Fibroblast of lung (primary cell): Measurements from ENCODE around the gene ITGAL. TPM values are rescaled to one million over a fixed set of nuclear protein-coding genes. Genes with fewer than 3 reads are reported as not detected.
"Not testable (repeated sequence)": the region's sequence is repeated elsewhere in the genome, so short reads cannot be mapped to it uniquely, and the experiment has no call there.

Experiments
- DNase-seq, 2 donors: peaks; one replicate each; pipeline versions ENCODE4 v3.0.0 to v3.0.0-alpha.2; 2010; ENCODE audit warnings: low read depth in 2 of 2
- H2AFZ ChIP-seq: 2 replicates; pipeline ENCODE4 v1.5.1; 2012; ENCODE audit warnings: low read length, control low read depth, inconsistent platforms
- H3K27ac ChIP-seq: 2 replicates; pipeline ENCODE4 v1.5.1; 2011; ENCODE audit warnings: low read length, control low read depth; ENCODE audit not compliant: insufficient read depth
- H3K27me3 ChIP-seq: 2 replicates; pipeline ENCODE4 v1.5.1; 2011; ENCODE audit warnings: mild to moderate bottlenecking, low read length; ENCODE audit not compliant: control insufficient read depth, insufficient read depth
- H3K36me3 ChIP-seq: 2 replicates; pipeline ENCODE4 v1.5.1; 2011; ENCODE audit warnings: low read length; ENCODE audit not compliant: control insufficient read depth, insufficient read depth
- H3K4me1 ChIP-seq: 2 replicates; pipeline ENCODE4 v1.5.1; 2011; ENCODE audit warnings: low read length; ENCODE audit not compliant: control insufficient read depth, insufficient read depth; ENCODE audit errors: extremely low read depth
- H3K4me2 ChIP-seq: 2 replicates; pipeline ENCODE4 v1.5.1; 2011; ENCODE audit warnings: low read length, control low read depth; ENCODE audit not compliant: insufficient read depth; ENCODE audit errors: extremely low read depth
- H3K4me3 ChIP-seq, 4 experiments: fragments of 200-600 bp in 1 of 4; sonication (generic) in 1 of 4; replicated peaks in 1 of 4; 2 replicates each; pipeline ENCODE4 v1.5.1; 2011 to 2016; ENCODE audit warnings: low read length in 4 of 4, low read depth in 3 of 4, mild to moderate bottlenecking in 3 of 4, control low read depth in 2 of 4, inconsistent platforms in 1 of 4, mixed read lengths in 1 of 4; ENCODE audit not compliant: insufficient read depth in 1 of 4; ENCODE audit errors: control extremely low read depth in 1 of 4
- H3K79me2 ChIP-seq: 2 replicates; pipeline ENCODE4 v1.5.1; 2012; ENCODE audit warnings: mild to moderate bottlenecking, low read length, inconsistent platforms; ENCODE audit not compliant: control insufficient read depth, insufficient read depth
- H3K9ac ChIP-seq: 2 replicates; pipeline ENCODE4 v1.5.1; 2011; ENCODE audit warnings: mild to moderate bottlenecking, low read length, control low read depth; ENCODE audit not compliant: insufficient read depth
- H3K9me3 ChIP-seq: 2 replicates; pipeline ENCODE4 v1.5.1; 2012; ENCODE audit warnings: low read depth, low read length; ENCODE audit not compliant: control insufficient read depth, insufficient read depth
- H4K20me1 ChIP-seq: 2 replicates; pipeline ENCODE4 v1.5.1; 2011; ENCODE audit warnings: low read length; ENCODE audit not compliant: control insufficient read depth, insufficient read depth; ENCODE audit errors: extremely low read depth
- EZH2 ChIP-seq: IDR thresholded peaks from 2 replicates; pipeline ENCODE4 v1.5.1; 2012; ENCODE audit warnings: low read length, control low read depth, mild to moderate bottlenecking; ENCODE audit errors: missing control alignments
- polyA plus RNA-seq, 2 donors: library from polyadenylated mRNA; depleted of rRNA in 1 of 2; stranded (reverse) in 1 of 2; unstranded in 1 of 2; fragments of >200 nt; gene quantifications; 2 replicates each; pipeline ENCODE4 v1.2.1, GENCODE V29; 2011 to 2012; ENCODE audit warnings: missing spikeins in 1 of 2
- total RNA-seq: library from RNA; depleted of rRNA; stranded (reverse); fragments of >200 nt; gene quantifications from 2 replicates; pipeline ENCODE4 v1.2.1, GENCODE V29; 2014
- TF ChIP-seq, protein P1 (sequence below), 2 donors: IDR thresholded peaks in 1 of 2; conservative IDR thresholded peaks in 1 of 2; 1 replicate in 1 of 2; 2 replicates in 1 of 2; pipeline ENCODE4 v1.5.1; 2011 to 2012; ENCODE audit warnings: low read length in 2 of 2, control low read depth in 1 of 2, inconsistent platforms in 1 of 2, low read depth in 1 of 2, mild to moderate bottlenecking in 1 of 2

Gene ITGAL
- total and polyA plus RNA-seq, 2 donors (not counting 1 experiment from before 2014, with no cell fraction given): not detected

GRCh38 chr16:30535106-30535776, 62.7 kb downstream of the ITGAL start:
- Histone ChIP-seq H3K9ac (peak overlapping the region; percentile 88), H3K27ac (peak overlapping the region; percentile 87), H4K20me1 (no peaks in the 10 kb centered on the region), H3K27me3 (no peaks in the 10 kb centered on the region), H3K4me2 (peak overlapping the region; percentile 97), H3K79me2 (no peaks in the 10 kb centered on the region), H2AFZ (peak overlapping the region; percentile 95), H3K4me3 (peak overlapping the region; percentile 67 to 95 (median 70)), H3K36me3 (peaks cover 1% of the 10 kb centered on the region), H3K4me1 (peaks cover 6% of the 10 kb centered on the region), H3K9me3 (no peaks in the 10 kb centered on the region)
- TF ChIP-seq, protein P1, sequence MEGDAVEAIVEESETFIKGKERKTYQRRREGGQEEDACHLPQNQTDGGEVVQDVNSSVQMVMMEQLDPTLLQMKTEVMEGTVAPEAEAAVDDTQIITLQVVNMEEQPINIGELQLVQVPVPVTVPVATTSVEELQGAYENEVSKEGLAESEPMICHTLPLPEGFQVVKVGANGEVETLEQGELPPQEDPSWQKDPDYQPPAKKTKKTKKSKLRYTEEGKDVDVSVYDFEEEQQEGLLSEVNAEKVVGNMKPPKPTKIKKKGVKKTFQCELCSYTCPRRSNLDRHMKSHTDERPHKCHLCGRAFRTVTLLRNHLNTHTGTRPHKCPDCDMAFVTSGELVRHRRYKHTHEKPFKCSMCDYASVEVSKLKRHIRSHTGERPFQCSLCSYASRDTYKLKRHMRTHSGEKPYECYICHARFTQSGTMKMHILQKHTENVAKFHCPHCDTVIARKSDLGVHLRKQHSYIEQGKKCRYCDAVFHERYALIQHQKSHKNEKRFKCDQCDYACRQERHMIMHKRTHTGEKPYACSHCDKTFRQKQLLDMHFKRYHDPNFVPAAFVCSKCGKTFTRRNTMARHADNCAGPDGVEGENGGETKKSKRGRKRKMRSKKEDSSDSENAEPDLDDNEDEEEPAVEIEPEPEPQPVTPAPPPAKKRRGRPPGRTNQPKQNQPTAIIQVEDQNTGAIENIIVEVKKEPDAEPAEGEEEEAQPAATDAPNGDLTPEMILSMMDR (conservative IDR thresholded peaks at IDR 0.05 in 1 of 2, IDR thresholded peaks at IDR 0.05 in 1 of 2; ENCODE audit: low read depth in 1 of 2, low read length in 2 of 2): no peak
- no peak for TF ChIP-seq EZH2
- peak; percentile 18 to 42 for DNase-seq

DNA sequence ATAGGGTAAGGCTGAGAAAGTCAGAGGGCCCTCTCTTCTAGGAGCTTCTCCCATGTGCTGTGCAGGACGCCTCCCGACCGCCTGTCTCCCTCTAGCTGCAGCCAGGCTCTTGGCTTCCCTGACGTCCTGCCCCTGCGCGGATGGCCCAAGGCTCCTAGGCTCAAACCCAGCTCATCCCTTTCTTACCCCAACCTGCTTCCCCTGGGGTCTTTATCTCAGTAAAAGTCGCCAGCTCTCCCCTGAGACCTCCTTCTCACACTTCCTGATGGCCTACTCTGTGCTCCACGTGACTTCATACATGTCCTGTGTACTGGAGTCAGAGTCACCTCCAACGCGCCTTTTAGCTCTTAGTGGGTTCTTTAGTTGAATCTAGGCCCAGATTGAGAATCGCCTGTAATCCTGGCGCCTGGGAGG, 63.2 kb downstream of the ITGAL start:
- H3K27me3 ChIP-seq: no peaks in the 10 kb centered on the region
- H3K27ac ChIP-seq: no peak overlapping the region
- peak overlapping the region; percentile 67 to 95 (median 70) for H3K4me3 ChIP-seq
- peak overlapping the region; percentile 23 for H3K9ac ChIP-seq
- H4K20me1 ChIP-seq: no peaks in the 10 kb centered on the region
- peak overlapping the region; percentile 97 for H3K4me2 ChIP-seq
- H3K9me3 ChIP-seq: no peaks in the 10 kb centered on the region
- H2AFZ ChIP-seq: peak overlapping the region; percentile 86
- peak; percentile 64 to 80 for DNase-seq
- TF ChIP-seq, protein P1 (conservative IDR thresholded peaks at IDR 0.05 in 1 of 2, IDR thresholded peaks at IDR 0.05 in 1 of 2; ENCODE audit: low read depth in 1 of 2, low read length in 2 of 2): peak; percentile 58 to 82
- TF ChIP-seq EZH2: no peak
- peaks cover 6% of the 10 kb centered on the region for H3K4me1 ChIP-seq
- no peaks in the 10 kb centered on the region for H3K79me2 ChIP-seq
- peaks cover 1% of the 10 kb centered on the region for H3K36me3 ChIP-seq

- H3K27me3 ChIP-seq, H2AFZ ChIP-seq, H3K9me3 ChIP-seq, H3K9ac ChIP-seq, H3K4me2 ChIP-seq, H3K36me3 ChIP-seq, H3K27ac ChIP-seq, H3K79me2 ChIP-seq, DNase-seq, H4K20me1 ChIP-seq, H3K4me1 ChIP-seq: not testable (repeated sequence)
- peak overlapping the region in 1 of 4 experiments; percentile 95 for H3K4me3 ChIP-seq
These were observed 64.0 kb downstream of the ITGAL start for GRCh38 chr16:30536391-30537024.
